Measurements from ENCODE around the gene KRTCAP2.
A peak's percentile ranks its signal among the peaks of the same experiment; 100 is the strongest.
"Not testable (repeated sequence)": the region's sequence is repeated elsewhere in the genome, so short reads cannot be mapped to it uniquely, and the experiment has no call there.

KRTCAP2 gene

DNA sequence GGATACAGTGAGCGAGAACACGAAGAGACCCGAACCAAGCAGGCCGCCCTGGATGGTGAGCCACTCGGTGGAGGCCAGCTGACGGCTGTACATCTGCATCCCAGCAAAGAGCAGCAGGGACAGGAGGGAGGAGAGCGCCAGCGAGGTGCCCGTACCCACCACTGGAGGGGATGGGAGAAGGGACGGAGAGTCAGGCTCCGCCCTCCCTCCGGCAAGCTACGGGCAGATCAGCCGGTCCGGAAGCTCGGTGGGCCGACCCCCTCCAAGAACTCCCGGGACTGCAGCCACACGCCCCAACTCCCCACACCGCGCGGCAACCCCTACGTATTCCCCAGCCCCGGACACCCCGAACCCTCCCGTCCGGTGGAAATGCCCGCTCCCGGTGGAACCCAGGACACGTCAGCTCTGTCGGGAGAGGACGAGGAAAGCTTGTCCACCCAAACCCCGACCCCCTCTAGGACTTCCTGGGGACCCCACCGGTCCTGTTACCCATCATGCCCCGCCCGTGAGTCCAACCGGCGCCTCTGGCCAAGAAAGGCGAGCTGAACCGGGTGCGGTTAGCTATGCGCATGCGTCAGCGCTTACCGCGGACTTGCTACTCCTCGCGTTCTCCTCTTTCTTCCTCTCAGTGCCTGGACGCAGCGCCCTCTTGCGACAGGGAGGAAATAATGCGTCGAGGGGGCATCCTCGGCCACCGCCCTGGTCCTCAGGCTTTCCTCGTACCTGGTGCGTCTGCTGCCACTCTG, at the start of gene KRTCAP2:
KRTCAP2 (minus strand) TSS at position 573 of the 746 bp plus-strand sequence; CDS start at position 493, 80 bp downstream.
- peak within 1 kb of the TSS; percentile 48 to 95 (median 89) for H3K9ac ChIP-seq (ENCODE audit: low read length in 5 of 5)
- peak within 1 kb of the TSS; percentile 74 to 91 (median 89) for H3K4me3 ChIP-seq (ENCODE audit: low read depth in 1 of 5, low read length in 5 of 5)
- peaks cover 0 to 30% (median 20%) of the 10 kb centered on the region in 5 donors for H3K4me1 ChIP-seq (ENCODE audit: control insufficient read depth in 5 of 5, insufficient read depth in 5 of 5, low read length in 5 of 5)
- H3K36me3 ChIP-seq (ENCODE audit: control insufficient read depth in 5 of 5, insufficient read depth in 5 of 5, low read length in 5 of 5): peaks cover 3 to 21% (median 16%) of the 10 kb centered on the region in 5 donors
- H3K27me3 ChIP-seq (ENCODE audit: control insufficient read depth in 5 of 5, insufficient read depth in 4 of 5, low read length in 5 of 5): peaks cover 7 to 18% (median 15%) of the 10 kb centered on the region in 5 donors
- H3K27ac ChIP-seq (ENCODE audit: low read depth, low read length): peak within 1 kb of the TSS; percentile 93
- no peaks in the 10 kb centered on the region for H3K9me3 ChIP-seq (ENCODE audit: control insufficient read depth in 5 of 5, low read length in 5 of 5)

DNA sequence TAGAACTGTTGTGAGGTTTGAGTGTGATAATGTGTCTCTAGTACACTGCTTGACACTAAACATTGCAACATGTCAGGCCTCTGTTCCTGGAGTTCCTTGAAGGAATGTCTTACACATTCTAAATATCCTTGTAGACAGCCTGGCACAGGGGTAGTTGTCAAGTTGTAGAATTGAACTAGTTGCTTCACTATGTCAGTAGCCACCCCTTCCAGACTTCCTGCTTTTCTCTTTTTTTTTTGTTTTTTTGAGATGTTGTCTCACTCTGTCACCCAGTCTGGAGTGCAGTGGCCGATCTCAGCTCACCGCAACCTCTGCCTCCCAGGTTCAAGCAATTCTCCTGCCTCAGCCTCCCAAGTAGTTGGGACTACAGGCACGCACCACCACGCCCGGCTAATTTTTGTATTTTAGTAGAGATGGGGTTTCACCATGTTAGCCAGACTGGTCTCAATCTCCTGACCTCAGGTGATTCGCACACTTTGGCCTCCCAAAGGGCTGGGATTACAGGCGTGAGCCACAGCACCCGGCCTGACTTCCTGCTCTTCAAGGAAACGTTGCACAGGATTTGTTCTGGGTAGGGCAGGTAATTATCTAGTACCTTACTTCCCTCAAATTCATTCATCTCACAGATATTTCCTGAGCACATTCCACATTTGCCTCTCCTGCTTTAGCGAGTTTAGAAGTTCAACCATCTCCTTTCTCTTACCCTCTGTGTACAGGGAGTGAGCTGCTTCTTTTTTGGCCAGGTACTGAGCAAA, 47.3 kb upstream of the KRTCAP2 start:
- Histone ChIP-seq H3K4me1 (ENCODE audit: control insufficient read depth in 5 of 5, insufficient read depth in 5 of 5, low read length in 5 of 5) (peaks cover 0 to 13% (median 9%) of the 10 kb centered on the region in 5 donors), H3K36me3 (ENCODE audit: control insufficient read depth in 5 of 5, insufficient read depth in 5 of 5, low read length in 5 of 5) (peaks cover 0 to 11% (median 0%) of the 10 kb centered on the region in 5 donors)
- not testable (repeated sequence) for H3K27me3 ChIP-seq (ENCODE audit: control insufficient read depth in 5 of 5, insufficient read depth in 4 of 5, low read length in 5 of 5); H3K9me3 ChIP-seq (ENCODE audit: control insufficient read depth in 5 of 5, low read length in 5 of 5); H3K27ac ChIP-seq (ENCODE audit: low read depth, low read length); H3K4me3 ChIP-seq (ENCODE audit: low read depth in 1 of 5, low read length in 5 of 5); H3K9ac ChIP-seq (ENCODE audit: low read length in 5 of 5)

DNA sequence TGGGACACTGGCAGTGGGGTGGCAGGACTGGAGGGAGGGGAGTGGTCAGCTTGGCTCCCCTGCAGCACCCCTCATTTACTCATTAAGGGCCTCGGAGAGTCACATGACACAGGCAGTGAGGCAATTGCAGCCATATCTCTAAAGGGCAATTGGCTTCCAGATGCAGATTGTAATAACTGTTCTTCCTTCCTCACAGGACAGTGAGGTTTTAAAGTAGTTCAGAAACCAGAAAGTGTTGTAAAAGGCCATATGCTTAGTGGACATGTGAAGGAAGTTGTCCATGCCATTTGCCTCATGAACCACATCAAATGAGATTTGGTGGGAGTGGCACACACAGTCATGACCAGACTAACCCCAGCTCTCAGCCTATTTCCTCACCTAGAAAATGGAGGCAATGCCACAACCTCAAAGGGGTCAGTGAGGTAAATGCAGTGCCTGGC, 46.5 kb upstream of the KRTCAP2 start:
- Histone ChIP-seq H3K27ac (ENCODE audit: low read depth, low read length) (no peak overlapping the region), H3K36me3 (ENCODE audit: control insufficient read depth in 5 of 5, insufficient read depth in 5 of 5, low read length in 5 of 5) (peaks cover 0 to 16% (median 0%) of the 10 kb centered on the region in 5 donors), H3K27me3 (ENCODE audit: control insufficient read depth in 5 of 5, insufficient read depth in 4 of 5, low read length in 5 of 5) (no peaks in the 10 kb centered on the region), H3K9me3 (ENCODE audit: control insufficient read depth in 5 of 5, low read length in 5 of 5) (no peaks in the 10 kb centered on the region), H3K4me1 (ENCODE audit: control insufficient read depth in 5 of 5, insufficient read depth in 5 of 5, low read length in 5 of 5) (peaks cover 0 to 13% (median 9%) of the 10 kb centered on the region in 5 donors), H3K9ac (ENCODE audit: low read length in 5 of 5) (no peak overlapping the region), H3K4me3 (ENCODE audit: low read depth in 1 of 5, low read length in 5 of 5) (peak overlapping the region in 3 of 5 donors; percentile 29 to 42 (median 35))

DNA sequence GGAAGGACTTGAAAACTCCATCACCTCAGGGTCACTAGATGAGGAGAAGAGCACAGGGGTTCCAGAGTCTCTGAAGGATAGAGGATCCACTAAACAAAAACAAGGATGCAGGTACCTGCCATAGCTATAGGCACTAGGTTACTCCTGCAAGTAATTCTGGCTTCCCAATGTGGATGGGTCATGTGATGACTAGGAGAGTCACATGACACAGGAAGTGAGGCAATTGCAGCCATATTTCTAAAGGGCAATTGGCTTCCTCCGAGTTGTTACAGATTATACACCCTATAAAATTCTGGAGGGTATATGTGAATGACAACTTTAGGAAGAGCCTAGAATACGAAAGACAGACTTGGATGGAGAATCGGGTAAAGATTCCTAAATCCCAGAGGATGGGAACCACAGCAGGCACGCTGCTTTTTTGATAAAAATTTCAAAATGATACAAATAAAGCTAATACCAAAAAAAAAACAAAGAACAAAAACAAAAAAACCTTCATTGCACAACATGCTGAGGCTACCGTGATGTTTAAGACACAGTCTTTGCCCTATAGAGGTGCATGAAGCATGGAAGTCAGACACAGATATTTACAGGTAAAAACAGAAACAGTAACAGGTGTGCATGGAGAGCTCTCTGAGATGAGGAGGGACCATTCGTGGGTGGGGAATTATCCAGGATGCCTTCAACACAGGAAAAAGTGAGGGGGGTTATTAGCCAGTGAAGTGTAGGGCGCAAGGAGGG, 45.9 kb upstream of the KRTCAP2 start:
- Histone ChIP-seq H3K9me3 (ENCODE audit: control insufficient read depth in 5 of 5, low read length in 5 of 5) (no peaks in the 10 kb centered on the region), H3K27ac (ENCODE audit: low read depth, low read length) (no peak overlapping the region), H3K4me3 (ENCODE audit: low read depth in 1 of 5, low read length in 5 of 5) (peak overlapping the region in 4 of 5 donors; percentile 13 to 42 (median 32)), H3K27me3 (ENCODE audit: control insufficient read depth in 5 of 5, insufficient read depth in 4 of 5, low read length in 5 of 5) (no peaks in the 10 kb centered on the region), H3K4me1 (ENCODE audit: control insufficient read depth in 5 of 5, insufficient read depth in 5 of 5, low read length in 5 of 5) (peaks cover 0 to 12% (median 9%) of the 10 kb centered on the region in 5 donors), H3K36me3 (ENCODE audit: control insufficient read depth in 5 of 5, insufficient read depth in 5 of 5, low read length in 5 of 5) (peaks cover 0 to 16% (median 0%) of the 10 kb centered on the region in 5 donors), H3K9ac (ENCODE audit: low read length in 5 of 5) (peak overlapping the region in 1 of 5 donors; percentile 32)

DNA sequence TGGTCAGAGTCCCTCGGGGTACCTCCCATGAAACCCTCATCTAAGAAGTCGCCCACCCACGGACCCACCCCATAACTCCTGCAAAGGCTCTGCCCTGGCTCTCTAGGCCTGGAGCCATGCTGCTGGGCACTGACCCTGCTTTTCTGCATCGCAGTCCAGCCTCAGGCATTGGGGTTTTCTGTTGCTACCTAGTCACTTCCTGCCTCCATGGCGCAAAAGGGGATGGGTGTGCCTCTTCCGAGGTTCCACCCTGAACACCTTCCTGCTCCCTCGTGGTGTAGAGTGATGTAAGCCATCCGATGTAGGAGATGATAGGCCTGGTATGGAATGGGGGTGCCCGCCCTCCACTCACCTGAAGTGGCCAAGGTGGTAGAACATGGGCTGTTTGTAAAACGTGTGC, 41.6 kb upstream of the KRTCAP2 start:
- Histone ChIP-seq H3K36me3 (ENCODE audit: control insufficient read depth in 5 of 5, insufficient read depth in 5 of 5, low read length in 5 of 5) (peaks cover 0 to 43% (median 5%) of the 10 kb centered on the region in 5 donors), H3K4me1 (ENCODE audit: control insufficient read depth in 5 of 5, insufficient read depth in 5 of 5, low read length in 5 of 5) (peaks cover 0 to 15% (median 11%) of the 10 kb centered on the region in 5 donors)
- not testable (repeated sequence) for H3K9ac ChIP-seq (ENCODE audit: low read length in 5 of 5); H3K4me3 ChIP-seq (ENCODE audit: low read depth in 1 of 5, low read length in 5 of 5); H3K27me3 ChIP-seq (ENCODE audit: control insufficient read depth in 5 of 5, insufficient read depth in 4 of 5, low read length in 5 of 5); H3K27ac ChIP-seq (ENCODE audit: low read depth, low read length); H3K9me3 ChIP-seq (ENCODE audit: control insufficient read depth in 5 of 5, low read length in 5 of 5)

DNA sequence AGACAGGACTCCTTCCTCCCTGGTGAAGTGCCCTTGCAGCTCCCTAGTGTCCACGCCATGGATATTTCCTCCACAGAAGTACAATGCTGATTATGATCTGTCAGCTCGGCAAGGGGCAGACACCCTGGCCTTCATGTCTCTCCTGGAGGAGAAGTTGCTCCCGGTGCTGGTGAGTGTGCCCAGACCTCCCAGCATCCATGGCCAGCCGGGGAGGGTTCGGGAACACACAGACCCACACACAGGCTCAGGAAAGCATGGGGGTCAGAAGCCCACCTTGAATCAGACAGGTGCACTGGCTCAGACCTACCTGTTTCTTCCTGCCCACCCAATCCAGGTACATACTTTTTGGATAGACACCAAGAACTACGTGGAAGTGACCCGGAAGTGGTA, 38.9 kb upstream of the KRTCAP2 start:
- Histone ChIP-seq H3K36me3 (ENCODE audit: control insufficient read depth in 5 of 5, insufficient read depth in 5 of 5, low read length in 5 of 5) (peaks cover 0 to 43% (median 5%) of the 10 kb centered on the region in 5 donors), H3K4me1 (ENCODE audit: control insufficient read depth in 5 of 5, insufficient read depth in 5 of 5, low read length in 5 of 5) (peaks cover 8 to 26% (median 22%) of the 10 kb centered on the region in 5 donors)
- H3K9ac ChIP-seq (ENCODE audit: low read length in 5 of 5); H3K27me3 ChIP-seq (ENCODE audit: control insufficient read depth in 5 of 5, insufficient read depth in 4 of 5, low read length in 5 of 5); H3K9me3 ChIP-seq (ENCODE audit: control insufficient read depth in 5 of 5, low read length in 5 of 5); H3K4me3 ChIP-seq (ENCODE audit: low read depth in 1 of 5, low read length in 5 of 5); H3K27ac ChIP-seq (ENCODE audit: low read depth, low read length): not testable (repeated sequence)

DNA sequence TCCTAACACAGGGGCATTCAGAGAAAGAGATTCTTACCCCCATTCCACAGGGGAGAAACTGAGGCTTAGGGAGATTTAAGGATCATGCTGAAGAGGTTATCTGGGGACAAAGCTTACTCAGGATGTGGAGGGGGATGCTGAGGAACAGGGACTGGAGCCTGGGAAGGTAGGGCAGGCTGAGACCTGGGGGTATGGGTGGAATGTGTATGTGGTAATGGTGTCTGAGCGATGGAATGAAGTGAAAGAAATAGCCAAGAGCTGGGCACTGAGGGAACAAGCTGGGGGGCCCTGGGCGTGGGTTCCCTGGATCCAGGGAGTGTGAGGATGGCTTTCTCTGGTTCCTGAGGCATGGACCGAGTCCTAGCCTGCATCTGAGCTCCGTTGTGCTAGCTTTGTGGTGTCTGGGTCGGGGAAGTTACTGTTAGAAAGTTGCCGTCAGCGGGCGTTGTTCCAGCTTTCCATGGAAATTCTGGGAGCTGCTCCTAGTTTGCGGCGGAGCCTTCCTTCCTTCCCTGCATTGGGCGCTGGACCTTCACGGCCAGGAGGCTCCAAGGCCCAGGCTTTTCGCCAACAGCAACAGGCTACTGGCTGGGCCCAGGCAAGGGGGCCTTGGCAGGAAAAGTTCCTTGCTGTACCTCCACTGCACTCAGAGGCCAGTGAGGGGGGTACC, 38.4 kb upstream of the KRTCAP2 start:
- H3K9ac ChIP-seq (ENCODE audit: low read length in 5 of 5); H3K9me3 ChIP-seq (ENCODE audit: control insufficient read depth in 5 of 5, low read length in 5 of 5); H3K27me3 ChIP-seq (ENCODE audit: control insufficient read depth in 5 of 5, insufficient read depth in 4 of 5, low read length in 5 of 5); H3K4me3 ChIP-seq (ENCODE audit: low read depth in 1 of 5, low read length in 5 of 5); H3K27ac ChIP-seq (ENCODE audit: low read depth, low read length): not testable (repeated sequence)
- H3K36me3 ChIP-seq (ENCODE audit: control insufficient read depth in 5 of 5, insufficient read depth in 5 of 5, low read length in 5 of 5): peaks cover 0 to 40% (median 5%) of the 10 kb centered on the region in 5 donors
- peaks cover 8 to 30% (median 28%) of the 10 kb centered on the region in 5 donors for H3K4me1 ChIP-seq (ENCODE audit: control insufficient read depth in 5 of 5, insufficient read depth in 5 of 5, low read length in 5 of 5)

DNA sequence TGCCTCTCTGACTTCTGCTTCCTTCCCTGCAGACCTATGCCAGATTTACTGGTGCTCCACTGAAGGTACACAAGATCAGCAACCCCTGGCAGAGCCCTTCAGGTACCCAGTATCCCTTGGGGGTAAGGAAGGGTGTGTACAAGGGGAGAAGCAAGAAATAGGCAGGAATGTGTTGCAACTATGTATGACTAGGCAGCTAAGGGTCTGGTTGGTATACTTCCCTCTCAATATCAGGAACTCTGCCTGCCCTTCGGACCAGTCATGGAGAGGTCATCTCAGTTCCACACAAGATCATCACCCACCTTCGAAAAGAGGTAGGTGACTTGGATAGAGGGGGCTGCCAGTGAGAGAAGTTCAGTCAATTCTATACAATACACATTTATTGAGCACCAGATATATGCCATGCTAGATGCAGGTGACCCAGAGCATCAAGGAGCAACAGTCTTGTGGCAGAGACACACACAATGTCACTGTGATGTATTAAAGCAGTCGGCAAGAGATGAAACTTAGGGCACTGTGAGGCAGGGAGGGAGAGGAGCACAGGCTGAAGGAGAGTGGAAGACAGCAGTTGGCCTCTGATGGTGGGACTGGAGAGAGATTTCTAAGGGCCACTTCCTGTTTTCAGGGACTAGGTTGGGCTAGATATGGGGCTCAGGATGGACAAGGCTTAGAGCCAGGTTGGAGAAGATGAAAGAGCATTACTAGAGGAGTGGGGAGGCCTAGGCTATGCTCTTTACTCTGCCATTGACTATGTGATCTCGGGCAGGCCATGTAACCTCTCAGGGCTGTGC, 37.4 kb upstream of the KRTCAP2 start:
- no peak overlapping the region for H3K4me3 ChIP-seq (ENCODE audit: low read depth in 1 of 5, low read length in 5 of 5)
- H3K27me3 ChIP-seq (ENCODE audit: control insufficient read depth in 5 of 5, insufficient read depth in 4 of 5, low read length in 5 of 5): no peaks in the 10 kb centered on the region
- H3K4me1 ChIP-seq (ENCODE audit: control insufficient read depth in 5 of 5, insufficient read depth in 5 of 5, low read length in 5 of 5): peaks cover 8 to 30% (median 28%) of the 10 kb centered on the region in 5 donors
- peaks cover 0 to 33% (median 5%) of the 10 kb centered on the region in 5 donors for H3K36me3 ChIP-seq (ENCODE audit: control insufficient read depth in 5 of 5, insufficient read depth in 5 of 5, low read length in 5 of 5)
- no peak overlapping the region for H3K9ac ChIP-seq (ENCODE audit: low read length in 5 of 5)
- H3K9me3 ChIP-seq (ENCODE audit: control insufficient read depth in 5 of 5, low read length in 5 of 5): no peaks in the 10 kb centered on the region
- H3K27ac ChIP-seq (ENCODE audit: low read depth, low read length): no peak overlapping the region

DNA sequence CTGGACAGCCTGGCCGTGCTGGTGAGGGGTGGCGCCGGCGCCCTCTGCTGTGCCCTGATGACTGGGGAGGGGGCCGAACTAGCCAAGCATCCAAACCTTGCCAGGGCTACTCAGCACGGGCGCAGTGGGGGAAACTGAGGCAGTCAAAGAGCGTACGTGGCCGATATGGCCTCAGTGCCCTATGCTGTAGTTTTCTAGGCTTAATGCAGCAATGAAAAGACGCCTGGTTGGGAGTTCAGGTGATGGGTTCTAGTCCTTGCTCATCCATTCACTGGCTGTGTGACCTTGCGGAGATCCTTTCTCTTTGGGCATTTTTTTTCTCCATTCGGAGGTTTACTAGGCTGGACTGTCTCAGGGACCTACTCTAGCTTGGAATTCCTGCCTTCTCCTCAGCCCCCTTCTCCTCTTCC, 36.2 kb upstream of the KRTCAP2 start:
- peaks cover 8 to 30% (median 28%) of the 10 kb centered on the region in 5 donors for H3K4me1 ChIP-seq (ENCODE audit: control insufficient read depth in 5 of 5, insufficient read depth in 5 of 5, low read length in 5 of 5)

More for the DNA sequence above, 36.2 kb upstream of the KRTCAP2 start:
- Histone ChIP-seq H3K9ac (ENCODE audit: low read length in 5 of 5) (peak overlapping the region; percentile 66 to 97 (median 92)), H3K27ac (ENCODE audit: low read depth, low read length) (peak overlapping the region; percentile 99), H3K27me3 (ENCODE audit: control insufficient read depth in 5 of 5, insufficient read depth in 4 of 5, low read length in 5 of 5) (no peaks in the 10 kb centered on the region), H3K4me3 (ENCODE audit: low read depth in 1 of 5, low read length in 5 of 5) (peak overlapping the region; percentile 78 to 97 (median 94)), H3K9me3 (ENCODE audit: control insufficient read depth in 5 of 5, low read length in 5 of 5) (no peaks in the 10 kb centered on the region), H3K36me3 (ENCODE audit: control insufficient read depth in 5 of 5, insufficient read depth in 5 of 5, low read length in 5 of 5) (peaks cover 0 to 26% (median 5%) of the 10 kb centered on the region in 5 donors)
